GM23338 (cell line): ENCODE data around the gene S1PR3.

Experiments
- CTCF ChIP-seq, 2 experiments: fragments of 200-600 bp in 1 of 2; sonication (generic) in 1 of 2; conservative IDR thresholded peaks; 2 replicates each; pipeline versions ENCODE4 v1.5.1 to v1.6.1; 2016 to 2017; ENCODE audit warnings: antibody characterized with exemption in 2 of 2, low read depth in 2 of 2, mild to moderate bottlenecking in 2 of 2, moderate library complexity in 1 of 2
- ETS1 ChIP-seq: IDR thresholded peaks from 2 replicates; pipeline ENCODE4 v1.6.1; 2016; ENCODE audit warnings: antibody characterized with exemption
- EZH2 ChIP-seq: fragments of 200-600 bp; sonication (generic); IDR thresholded peaks from one replicate; pipeline ENCODE4 v1.8.0; 2017; ENCODE audit warnings: antibody characterized with exemption, mild to moderate bottlenecking, low read depth; ENCODE audit not compliant: unreplicated experiment
- EZH2phosphoT487 ChIP-seq: fragments of 200-600 bp; sonication (generic); IDR thresholded peaks from one replicate; pipeline ENCODE4 v1.8.1; 2018; ENCODE audit warnings: antibody characterized with exemption; ENCODE audit not compliant: unreplicated experiment
- JUNB ChIP-seq: IDR thresholded peaks from one replicate; pipeline ENCODE4 v1.6.1; 2016; ENCODE audit warnings: antibody characterized with exemption; ENCODE audit not compliant: unreplicated experiment
- NANOG ChIP-seq: IDR thresholded peaks from 2 replicates; pipeline ENCODE4 v1.6.1; 2016; ENCODE audit warnings: antibody characterized with exemption, borderline replicate concordance
- POLR2AphosphoS5 ChIP-seq: IDR thresholded peaks from 2 replicates; pipeline ENCODE4 v1.6.1; 2016; ENCODE audit warnings: antibody characterized with exemption, low read depth
- REST ChIP-seq: IDR thresholded peaks from one replicate; pipeline ENCODE4 v1.6.1; 2018; ENCODE audit warnings: antibody characterized with exemption; ENCODE audit not compliant: unreplicated experiment

- TF ChIP-seq CTCF (conservative IDR thresholded peaks at IDR 0.05; ENCODE audit: low read depth in 2 of 2) (no peak), POLR2AphosphoS5 (no peak), ETS1 (no peak), JUNB (no peak), EZH2phosphoT487 (no peak), NANOG (no peak), EZH2 (no peak), REST (no peak)
Observed at GRCh38 chr9:88984543-88984883, 6.8 kb upstream of the S1PR3 start.
